GM19438 (cell line): ENCODE measurements around the gene MMP28.
A peak's percentile ranks its signal among the peaks of the same experiment; 100 is the strongest.

ENCODE experiments used
- ATAC-seq: cut with Tn5 transposase; IDR thresholded peaks from one replicate; pipeline ENCODE4 v1.9.1; 2021; ENCODE audit warnings: low read depth; ENCODE audit not compliant: unreplicated experiment

The MMP28 gene

GRCh38 chr17:35795007-35795870 is at the start of gene MMP28:
Gene MMP28, minus strand, starts transcription at chr17:35795641. Its CDS starts 264 bp downstream, at chr17:35795377.
- no peak for ATAC-seq

GRCh38 chr17:35844547-35844946 is 49.1 kb upstream of the MMP28 start:
- ATAC-seq: no peak

- ATAC-seq: no peak
These were observed 48.3 kb upstream of the MMP28 start for GRCh38 chr17:35843698-35844097.

- no peak for ATAC-seq
These were observed 46.8 kb upstream of the MMP28 start for GRCh38 chr17:35842239-35842638.

- no peak for ATAC-seq
These were observed 46.1 kb upstream of the MMP28 start for GRCh38 chr17:35841505-35841904.

- ATAC-seq: no peak
These were observed 45.7 kb upstream of the MMP28 start for GRCh38 chr17:35841101-35841500.

- ATAC-seq: no peak
These were observed 29.8 kb upstream of the MMP28 start for GRCh38 chr17:35825206-35825605.

- no peak for ATAC-seq
These were observed 25.9 kb upstream of the MMP28 start for GRCh38 chr17:35821308-35821707.

GRCh38 chr17:35819455-35819854 is 24.0 kb upstream of the MMP28 start:
- no peak for ATAC-seq

GRCh38 chr17:35817196-35817595 is 21.8 kb upstream of the MMP28 start:
- ATAC-seq: no peak

- no peak for ATAC-seq
These were observed 21.3 kb upstream of the MMP28 start for GRCh38 chr17:35816723-35817122.

- no peak for ATAC-seq
These were observed 17.0 kb upstream of the MMP28 start for GRCh38 chr17:35812456-35812855.

GRCh38 chr17:35811759-35812158 is 16.3 kb upstream of the MMP28 start:
- ATAC-seq: no peak

- no peak for ATAC-seq
These were observed 14.5 kb upstream of the MMP28 start for GRCh38 chr17:35809855-35810461.

- peak; percentile 83 for ATAC-seq
These were observed 13.8 kb upstream of the MMP28 start, which contains the start of gene TAF15 for GRCh38 chr17:35808962-35809854. Gene TAF15, plus strand, starts transcription at chr17:35809484. Its CDS starts 86 bp downstream, at chr17:35809570.

- no peak for ATAC-seq
These were observed 13.0 kb upstream of the MMP28 start for GRCh38 chr17:35808240-35808961.

- ATAC-seq: no peak
These were observed 12.1 kb upstream of the MMP28 start for GRCh38 chr17:35807371-35808144.

GRCh38 chr17:35804658-35805192 is 9.3 kb upstream of the MMP28 start:
- no peak for ATAC-seq

GRCh38 chr17:35801583-35802224 is 6.3 kb upstream of the MMP28 start:
- no peak for ATAC-seq
